Measurements from ENCODE around the gene ATF6B. TPM values are rescaled to one million over a fixed set of nuclear protein-coding genes. Genes with fewer than 3 reads are reported as not detected.

ATF6B gene
- total RNA-seq, 1 donor from 2014 or later: 40.8 TPM

- no peak for DNase-seq
Measured at GRCh38 chr6:32131439-32131948, 3.4 kb upstream of the ATF6B start.

GRCh38 chr6:32129297-32130088, 1.4 kb upstream of the ATF6B start:
- no peak for DNase-seq

DNA sequence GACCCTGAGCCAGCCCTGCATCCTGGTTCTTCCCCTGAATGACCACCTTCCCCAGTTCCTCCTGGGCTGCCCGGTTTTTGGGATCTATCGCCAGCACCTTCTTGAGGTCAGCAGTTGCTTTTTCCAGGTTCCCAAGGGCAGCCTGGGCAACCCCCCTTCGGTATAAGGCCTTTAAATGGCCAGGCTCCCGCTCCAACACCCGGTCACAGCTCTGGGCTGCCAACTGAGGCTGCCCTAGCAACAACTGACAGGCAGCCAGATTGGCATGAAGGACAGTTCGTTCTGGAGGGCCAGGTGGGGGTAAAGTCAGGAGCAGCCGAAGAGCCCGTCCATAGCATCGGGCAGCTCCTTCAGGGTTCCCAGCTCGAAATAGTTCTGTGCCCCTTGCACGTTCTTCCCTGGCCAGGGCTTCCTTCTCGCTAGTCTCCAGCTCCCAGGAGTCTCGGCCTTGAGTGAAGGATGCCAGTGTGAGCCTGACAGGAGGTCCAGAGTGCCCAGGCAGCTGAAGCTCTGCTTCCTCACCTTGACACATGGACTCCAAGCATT, 778 bp upstream of the ATF6B start:
- no peak for DNase-seq

- DNase-seq: no peak
Measured at GRCh38 chr6:32127409-32127716, 683 bp downstream of the ATF6B start.

DNA sequence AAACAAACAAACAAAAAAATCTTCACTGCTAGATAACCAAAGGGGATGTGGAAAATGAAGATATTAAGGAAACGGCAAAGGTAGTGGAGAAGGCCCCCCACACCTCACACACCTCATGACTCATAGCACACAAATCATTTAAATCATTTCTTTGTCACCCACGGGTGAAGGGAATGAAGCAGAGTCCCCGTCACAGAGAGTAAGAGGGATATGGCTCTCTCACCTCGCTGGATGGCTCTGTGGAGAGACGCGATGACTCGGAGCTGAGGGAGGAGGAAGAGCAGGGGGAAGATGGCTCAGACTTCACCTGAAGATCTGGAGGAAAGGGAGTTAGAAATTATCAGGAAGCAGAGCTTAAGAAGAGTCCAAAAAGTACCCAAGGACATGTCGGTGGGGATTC, 1.2 kb downstream of the ATF6B start:
- no peak for DNase-seq

GRCh38 chr6:32123681-32124080, 4.4 kb downstream of the ATF6B start:
- no peak for DNase-seq

GRCh38 chr6:32120573-32121059, 7.4 kb downstream of the ATF6B start:
- no peak for DNase-seq

GRCh38 chr6:32118782-32119628, 9.0 kb downstream of the ATF6B start:
- peak; percentile 91 for DNase-seq

- no peak for DNase-seq
Measured at GRCh38 chr6:32117461-32117860, 10.6 kb downstream of the ATF6B start.

GRCh38 chr6:32116674-32117073, 11.4 kb downstream of the ATF6B start:
- no peak for DNase-seq

DNA sequence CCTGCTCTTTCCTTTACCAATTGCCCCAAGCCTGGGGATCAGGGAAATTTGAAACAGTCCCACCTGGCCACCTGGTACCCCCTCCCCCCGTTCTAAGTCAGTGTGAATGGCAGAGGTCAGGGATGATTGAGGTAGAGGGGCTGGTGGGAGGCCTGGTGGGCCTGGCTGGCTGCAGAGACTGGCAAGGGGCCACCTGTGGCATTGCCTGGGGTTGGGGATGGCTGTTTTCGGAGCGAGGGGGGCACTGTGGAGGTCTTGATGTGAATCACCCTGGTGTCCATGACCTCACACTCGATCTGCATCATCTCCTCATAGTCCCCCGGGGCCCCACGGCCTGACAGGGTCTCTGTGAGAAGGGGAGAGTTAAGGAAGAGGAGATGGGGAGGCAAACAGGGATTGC, 12.4 kb downstream of the ATF6B start:
- no peak for DNase-seq

DNA sequence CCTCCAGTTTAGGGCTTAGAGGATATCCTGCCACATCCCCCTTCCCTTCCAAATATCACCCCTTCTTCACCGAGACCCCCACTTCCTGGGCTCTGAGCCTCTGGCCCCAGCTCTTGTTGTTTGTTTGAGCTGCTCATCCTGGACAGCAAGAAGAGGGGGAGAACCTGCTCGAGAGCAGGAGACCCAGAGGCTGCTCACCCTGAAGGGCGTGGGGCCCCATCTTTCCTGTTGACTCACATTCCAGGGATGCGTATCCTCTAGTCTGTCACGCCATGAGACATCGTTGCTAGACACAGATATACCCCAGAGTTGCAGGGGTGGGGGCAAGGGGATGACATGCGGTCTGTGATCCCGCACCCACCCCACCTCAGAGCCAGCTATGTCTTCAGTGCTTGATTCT, 13.2 kb downstream of the ATF6B start:
- DNase-seq: peak; percentile 50

- peak; percentile 87 for DNase-seq
Measured at GRCh38 chr6:32113386-32114352, 14.4 kb downstream of the ATF6B start.

DNA sequence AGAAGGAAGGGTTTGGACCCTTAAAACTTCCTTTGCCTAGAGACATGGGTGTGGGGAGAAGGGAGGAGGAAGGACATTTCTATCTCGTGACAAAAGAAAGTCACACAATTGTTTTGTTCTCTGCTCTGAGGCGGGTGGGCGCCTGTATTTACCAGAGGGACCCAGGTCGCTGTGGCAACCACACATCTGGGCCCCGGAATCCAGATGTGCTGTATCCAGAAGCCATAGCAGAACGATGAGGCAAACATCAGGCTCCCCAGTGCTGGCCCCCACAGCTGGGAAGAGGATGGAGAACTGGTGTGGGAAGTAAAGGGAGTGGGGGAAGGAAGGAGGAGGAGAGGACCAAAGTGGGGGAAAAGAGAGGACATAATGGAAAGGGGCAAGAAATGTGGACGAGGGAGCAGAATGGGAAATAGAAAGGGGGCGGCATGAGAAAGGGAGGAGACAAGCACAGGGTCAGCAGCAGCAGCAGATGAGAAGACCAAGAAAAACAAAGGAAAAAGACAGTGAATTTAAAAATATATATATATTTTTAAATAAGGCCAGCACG, 15.5 kb downstream of the ATF6B start:
- DNase-seq: peak; percentile 90

DNA sequence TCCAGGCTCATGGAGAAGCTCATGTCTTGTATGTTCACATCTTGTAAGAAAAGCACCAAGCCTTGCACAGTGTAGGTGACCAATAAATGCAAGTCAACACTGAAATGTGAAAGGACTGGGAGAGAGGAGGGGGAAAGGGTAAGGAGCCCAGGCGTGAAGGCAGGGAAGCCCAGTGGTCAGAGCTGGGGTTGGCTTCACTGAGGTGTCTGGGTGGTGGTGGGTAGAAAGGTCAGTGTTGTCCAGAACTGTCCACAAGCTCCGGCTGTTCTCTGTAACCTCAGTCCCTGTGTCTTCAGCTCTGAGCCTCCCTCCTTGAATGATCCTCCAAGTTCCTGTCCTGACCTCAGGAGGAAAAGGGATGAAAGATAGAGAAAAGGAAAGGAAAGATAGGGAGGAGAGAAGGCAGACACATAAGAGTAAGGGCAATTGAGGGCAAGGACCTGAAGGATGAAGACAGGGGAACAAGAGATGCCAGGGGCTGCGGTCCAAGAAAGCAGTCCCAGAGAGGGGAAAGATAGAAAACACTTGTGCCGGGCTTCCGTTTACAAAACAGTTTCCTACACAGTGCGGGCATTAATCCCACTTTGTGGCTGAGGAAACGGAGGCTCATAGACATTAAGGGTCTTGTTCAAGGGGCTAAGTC, 16.5 kb downstream of the ATF6B start:
- DNase-seq: peak; percentile 65

DNA sequence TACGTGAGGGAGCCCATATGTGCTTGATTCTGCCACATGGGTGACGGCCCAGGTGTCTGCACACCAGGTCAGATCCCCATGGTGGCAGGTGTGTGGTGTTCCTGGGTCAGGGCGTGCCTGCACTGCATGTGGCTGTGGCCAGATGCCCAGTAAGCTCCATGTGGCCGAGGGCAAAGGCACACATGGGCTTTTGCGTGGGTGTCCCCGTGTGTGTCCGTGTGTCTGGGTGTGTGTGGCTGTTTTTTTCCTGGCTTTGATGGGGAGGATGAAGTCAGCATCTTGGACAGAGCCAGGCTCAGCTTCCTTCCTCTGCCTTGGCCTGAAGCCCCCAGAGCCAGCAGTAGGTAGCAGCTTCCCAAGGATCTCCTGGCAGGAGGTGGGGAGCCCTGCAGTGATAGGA, 17.4 kb downstream of the ATF6B start:
- no peak for DNase-seq

- no peak for DNase-seq
Measured at GRCh38 chr6:32109765-32110160, 18.3 kb downstream of the ATF6B start.

- DNase-seq: no peak
Measured at GRCh38 chr6:32109114-32109764, 18.8 kb downstream of the ATF6B start, which contains the start of gene TNXB. Gene TNXB (minus strand): TSS chr6:32109338. CDS start chr6:32098198, 11,140 bp downstream.

- no peak for DNase-seq
Measured at GRCh38 chr6:32108727-32109113, 19.3 kb downstream of the ATF6B start.

DNA sequence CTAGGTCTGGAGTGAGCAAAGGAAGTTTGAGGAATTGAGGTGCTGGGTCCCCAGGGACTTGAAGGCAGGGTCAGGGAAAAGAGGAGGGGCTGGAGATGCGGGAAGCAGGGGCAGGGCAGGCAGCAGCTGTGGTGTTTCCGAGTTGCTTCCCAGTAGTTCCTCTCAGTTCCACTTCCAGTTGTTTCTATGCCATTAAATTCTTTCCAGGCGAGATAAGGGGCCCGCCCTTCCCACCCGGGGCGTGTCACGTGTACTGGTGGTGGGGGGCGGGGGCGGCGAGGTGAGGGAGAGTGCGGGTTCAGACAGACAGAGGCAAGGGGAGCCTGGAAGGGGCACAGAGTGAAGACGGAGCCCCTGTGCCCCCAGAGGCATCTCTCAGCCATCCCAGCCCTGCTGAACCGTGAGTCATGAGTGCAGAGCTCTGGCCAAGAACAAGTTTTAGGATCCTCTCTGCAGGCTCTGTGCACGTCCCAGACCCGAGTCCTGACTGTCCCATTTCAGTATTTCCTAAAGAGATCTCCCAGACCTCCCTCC, 19.9 kb downstream of the ATF6B start:
- peak; percentile 86 for DNase-seq
